IPS-18c (cell line): ENCODE data around the gene LRFN2.

Experiments used
- H3K4me3 ChIP-seq: 2 replicates; pipeline ENCODE4 v1.7.0; 2013; ENCODE audit warnings: low read depth, mild to moderate bottlenecking, low read length, moderate library complexity; ENCODE audit not compliant: insufficient read depth
- H3K9me3 ChIP-seq: one replicate; pipeline ENCODE4 v1.6.1; 2013; ENCODE audit warnings: mild to moderate bottlenecking, low read length, moderate library complexity; ENCODE audit not compliant: control insufficient read depth, insufficient read depth

LRFN2 gene

GRCh38 chr6:40477246-40478126, 109.7 kb downstream of the LRFN2 start:
- H3K9me3 ChIP-seq, result peaks cover under 1% of the 10 kb centered on the region

GRCh38 chr6:40476673-40477072, 110.5 kb downstream of the LRFN2 start:
- peaks cover 2% of the 10 kb centered on the region for H3K9me3 ChIP-seq
- H3K4me3 ChIP-seq, result no peak overlapping the region

More at GRCh38 chr6:40477246-40478126, 109.7 kb downstream of the LRFN2 start:
- H3K4me3 ChIP-seq, result no peak overlapping the region

- Histone ChIP-seq H3K9me3 (peaks cover 2% of the 10 kb centered on the region), H3K4me3 (no peak overlapping the region)
Measured at GRCh38 chr6:40474937-40475336, 112.2 kb downstream of the LRFN2 start.

GRCh38 chr6:40473026-40473425, 114.1 kb downstream of the LRFN2 start:
- Histone ChIP-seq H3K9me3 (peaks cover 2% of the 10 kb centered on the region), H3K4me3 (no peak overlapping the region)

- H3K4me3 ChIP-seq, result no peak overlapping the region
Measured at GRCh38 chr6:40472353-40472752, 114.8 kb downstream of the LRFN2 start.

GRCh38 chr6:40471243-40471642, 115.9 kb downstream of the LRFN2 start:
- H3K4me3 ChIP-seq, result no peak overlapping the region
- peaks cover 2% of the 10 kb centered on the region for H3K9me3 ChIP-seq

More at GRCh38 chr6:40472353-40472752, 114.8 kb downstream of the LRFN2 start:
- H3K9me3 ChIP-seq, result peaks cover 2% of the 10 kb centered on the region

- Histone ChIP-seq H3K9me3 (peaks cover 2% of the 10 kb centered on the region), H3K4me3 (no peak overlapping the region)
Measured at GRCh38 chr6:40469323-40469722, 117.8 kb downstream of the LRFN2 start.

GRCh38 chr6:40466986-40467539, 120.1 kb downstream of the LRFN2 start:
- Histone ChIP-seq H3K4me3 (no peak overlapping the region), H3K9me3 (no peaks in the 10 kb centered on the region)

- Histone ChIP-seq H3K9me3 (no peaks in the 10 kb centered on the region), H3K4me3 (no peak overlapping the region)
Measured at GRCh38 chr6:40461643-40462042, 125.5 kb downstream of the LRFN2 start.

- H3K9me3 ChIP-seq, result no peaks in the 10 kb centered on the region
- no peak overlapping the region for H3K4me3 ChIP-seq
Measured at GRCh38 chr6:40460380-40460779, 126.8 kb downstream of the LRFN2 start.

GRCh38 chr6:40457261-40457660, 129.9 kb downstream of the LRFN2 start:
- H3K9me3 ChIP-seq, result no peaks in the 10 kb centered on the region
- H3K4me3 ChIP-seq, result no peak overlapping the region

GRCh38 chr6:40456390-40457013, 130.7 kb downstream of the LRFN2 start:
- Histone ChIP-seq H3K9me3 (no peaks in the 10 kb centered on the region), H3K4me3 (no peak overlapping the region)

- Histone ChIP-seq H3K4me3 (no peak overlapping the region), H3K9me3 (no peaks in the 10 kb centered on the region)
Measured at GRCh38 chr6:40455686-40456389, 131.3 kb downstream of the LRFN2 start.

- Histone ChIP-seq H3K9me3 (no peaks in the 10 kb centered on the region), H3K4me3 (no peak overlapping the region)
Measured at GRCh38 chr6:40450483-40450882, 136.7 kb downstream of the LRFN2 start.

GRCh38 chr6:40444811-40445210, 142.4 kb downstream of the LRFN2 start:
- H3K9me3 ChIP-seq, result no peaks in the 10 kb centered on the region

GRCh38 chr6:40444312-40444711, 142.9 kb downstream of the LRFN2 start:
- H3K9me3 ChIP-seq, result no peaks in the 10 kb centered on the region
- no peak overlapping the region for H3K4me3 ChIP-seq

More at GRCh38 chr6:40444811-40445210, 142.4 kb downstream of the LRFN2 start:
- no peak overlapping the region for H3K4me3 ChIP-seq

GRCh38 chr6:40443842-40444241, 143.3 kb downstream of the LRFN2 start:
- no peak overlapping the region for H3K4me3 ChIP-seq
- no peaks in the 10 kb centered on the region for H3K9me3 ChIP-seq
